HepG2 (cell line): ENCODE measurements around the gene WWP2. TPM values are rescaled to one million over a fixed set of nuclear protein-coding genes. Genes with fewer than 3 reads are reported as not detected.

ENCODE experiments used
- ATAC-seq: fragments of 200-7000 bp; cut with Tn5 transposase; 3 replicates; pipeline ENCODE4 v1.9.1; 2020; ENCODE audit warnings: mild to moderate bottlenecking, moderate library complexity
- BruUV-seq: library from RNA; stranded (reverse); fragments of 400-500 nt; replicated peaks from 2 replicates; lab custom pipeline; 2021; lab: Mats Ljungman, UMichigan
- CTCF ChIA-PET: fragments of 300-600 bp; formaldehyde crosslinking; extraction: SDS; loops from one replicate; lab custom pipeline; 2021; ENCODE audit warnings: low total read pairs, inconsistent platforms, low intra/inter-chr PET ratio; lab: Yijun Ruan, JAX
- POLR2A ChIA-PET: fragments of 350-600 bp; sonication (Branson Sonifier 250); formaldehyde crosslinking; loops from one replicate; lab custom pipeline; 2020; ENCODE audit warnings: antibody characterized with exemption, inconsistent platforms; lab: Yijun Ruan, JAX
- DNase-seq: peaks from one replicate; pipeline ENCODE4 v3.0.0-alpha.2; 2015; ENCODE audit warnings: low spot score
- FAIRE-seq: peaks from 3 replicates; lab custom pipeline; 2011; peaks lifted over from hg19 to GRCh38; lab: Jason Lieb, UNC
- H2AFZ ChIP-seq: one replicate; pipeline ENCODE4 v1.6.1; 2011; ENCODE audit warnings: low read length, inconsistent platforms
- H3K27ac ChIP-seq: fragments of 300-600 bp; 3 replicates; pipeline ENCODE4 v1.8.0; 2011; ENCODE audit warnings: mixed run types, mild to moderate bottlenecking, mixed read lengths, low read length, inconsistent platforms; ENCODE audit not compliant: insufficient read depth; ENCODE audit errors: extremely low read length
- H3K27me3 ChIP-seq, 2 experiments: fragments of 200-600 bp in 1 of 2; 2 replicates in 1 of 2; 3 replicates in 1 of 2; pipeline versions ENCODE4 v1.6.0 to v1.8.0; 2011; ENCODE audit warnings: low read length in 2 of 2, mild to moderate bottlenecking in 2 of 2, moderate library complexity in 2 of 2, inconsistent platforms in 1 of 2; ENCODE audit not compliant: insufficient read depth in 2 of 2, control insufficient read depth in 1 of 2
- H3K36me3 ChIP-seq, 2 experiments: fragments of 200-600 bp in 1 of 2; replicated peaks in 1 of 2; 2 replicates in 1 of 2; 3 replicates in 1 of 2; pipeline versions ENCODE4 v1.5.1 to v1.8.0; 2011; ENCODE audit warnings: low read length in 2 of 2, inconsistent platforms in 1 of 2; ENCODE audit not compliant: insufficient read depth in 2 of 2, control insufficient read depth in 1 of 2
- H3K4me1 ChIP-seq: 2 replicates; pipeline ENCODE4 v1.5.1; 2012; ENCODE audit warnings: low read length, inconsistent platforms; ENCODE audit not compliant: insufficient read depth
- H3K4me2 ChIP-seq: 2 replicates; pipeline ENCODE4 v1.6.0; 2011; ENCODE audit warnings: low read depth, low read length, inconsistent platforms
- H3K4me3 ChIP-seq, 3 experiments: fragments of 200-600 bp in 1 of 3; sonication (generic), shearing (Covaris generic) in 1 of 3; replicated peaks in 1 of 3; 2 replicates each; pipeline ENCODE4 v1.5.1; 2011 to 2016; ENCODE audit warnings: low read length in 3 of 3, inconsistent platforms in 2 of 3, low read depth in 2 of 3, mild to moderate bottlenecking in 2 of 3, control low read depth in 1 of 3, mixed read lengths in 1 of 3; ENCODE audit not compliant: insufficient read depth in 1 of 3
- H3K79me2 ChIP-seq: one replicate; pipeline ENCODE4 v1.6.1; 2011; ENCODE audit warnings: low read length, inconsistent platforms; ENCODE audit not compliant: insufficient read depth
- H3K9ac ChIP-seq: 2 replicates; pipeline ENCODE4 v1.6.0; 2011; ENCODE audit warnings: mild to moderate bottlenecking, low read depth, low read length, inconsistent platforms; ENCODE audit not compliant: insufficient read depth
- H3K9me3 ChIP-seq: 2 replicates; pipeline ENCODE4 v1.5.1; 2012; ENCODE audit warnings: mild to moderate bottlenecking, low read length
- H4K20me1 ChIP-seq: 2 replicates; pipeline ENCODE4 v1.6.0; 2011; ENCODE audit warnings: inconsistent platforms, mild to moderate bottlenecking, low read length, moderate library complexity; ENCODE audit not compliant: insufficient read depth
- AGO2 ChIP-seq: fragments of 200-400 bp; formaldehyde crosslinking; optimal IDR thresholded peaks from 2 replicates; pipeline ENCODE3; 2017; ENCODE audit warnings: mild to moderate bottlenecking, low read depth, low read length, moderate library complexity
- DMAP1 ChIP-seq: IDR thresholded peaks from 2 replicates; pipeline ENCODE4 v1.6.1; 2016
- MTA1 ChIP-seq: sonication (generic); formaldehyde crosslinking; IDR thresholded peaks from 2 replicates; pipeline ENCODE4 v1.4.0; 2020; ENCODE audit warnings: missing genetic modification reagents, mild to moderate bottlenecking, borderline replicate concordance
- PRPF4 ChIP-seq: fragments of 200-400 bp; formaldehyde crosslinking; IDR thresholded peaks from 2 replicates; pipeline ENCODE4 v1.6.1; 2016; ENCODE audit warnings: low read length, low read depth; ENCODE audit not compliant: poor library complexity, severe bottlenecking
- SAP130 ChIP-seq: IDR thresholded peaks from 2 replicates; pipeline ENCODE4 v1.6.1; 2016; ENCODE audit warnings: low read depth
- TAF1 ChIP-seq: sonication (generic); formaldehyde crosslinking; IDR thresholded peaks from 2 replicates; pipeline ENCODE4 v1.4.0; 2020; ENCODE audit warnings: missing genetic modification reagents
- WGBS: methylation state at CpG from one replicate; pipeline ENCODE4 v1.1.6; 2017; ENCODE audit warnings: low lambda C conversion rate; 5-methylcytosine and 5-hydroxymethylcytosine counted together
- in situ Hi-C: cut with HindIII; loops from 2 replicates; pipeline ENCODE4 v1.10.0; 2017; ENCODE audit warnings: low pct_unique_long_range_greater_than_20kb; ENCODE audit not compliant: extremely low pct_ligation_motif_present
- intact Hi-C: fragments of 100-400 bp; cut with micrococcal nuclease; formaldehyde crosslinking; loops from one replicate; pipeline ENCODE4 v1.10.0; 2022; ENCODE audit not compliant: unreplicated experiment
- polyA plus RNA-seq, 8 experiments: library from polyadenylated mRNA; depleted of rRNA in 3 of 8; stranded (reverse) in 7 of 8; unstranded in 1 of 8; fragments of >200 nt; fragmentation: Illumina TruSeq in 4 of 8; extraction: Trizol in 4 of 8; gene quantifications; 2 replicates each; pipeline versions ENCODE4 v1.2.1 to v1.2.3, GENCODE V29; 2011 to 2016; ENCODE audit warnings: low read depth in 4 of 8, missing spikeins in 1 of 8, mixed read lengths in 1 of 8; ENCODE audit not compliant: insufficient read depth in 1 of 8
- total RNA-seq, 5 experiments: library from RNA; depleted of rRNA; stranded (reverse); fragments of >200 nt; fragmentation: Illumina TruSeq; extraction: Trizol; gene quantifications; 2 replicates each; pipeline ENCODE4 v1.2.3, GENCODE V29; 2016; ENCODE audit warnings: low read depth in 1 of 5
- TF ChIP-seq, protein P1 (sequence below): sonication (generic); formaldehyde crosslinking; IDR thresholded peaks from 2 replicates; pipeline ENCODE4 v1.4.0; 2020; ENCODE audit warnings: missing genetic modification reagents

Gene WWP2
- total and polyA plus RNA-seq, 2 of the 13 experiments (the other 11 are each of a cell fraction or from before 2014, with no cell fraction given) = 11.4 to 28.2 TPM

DNA sequence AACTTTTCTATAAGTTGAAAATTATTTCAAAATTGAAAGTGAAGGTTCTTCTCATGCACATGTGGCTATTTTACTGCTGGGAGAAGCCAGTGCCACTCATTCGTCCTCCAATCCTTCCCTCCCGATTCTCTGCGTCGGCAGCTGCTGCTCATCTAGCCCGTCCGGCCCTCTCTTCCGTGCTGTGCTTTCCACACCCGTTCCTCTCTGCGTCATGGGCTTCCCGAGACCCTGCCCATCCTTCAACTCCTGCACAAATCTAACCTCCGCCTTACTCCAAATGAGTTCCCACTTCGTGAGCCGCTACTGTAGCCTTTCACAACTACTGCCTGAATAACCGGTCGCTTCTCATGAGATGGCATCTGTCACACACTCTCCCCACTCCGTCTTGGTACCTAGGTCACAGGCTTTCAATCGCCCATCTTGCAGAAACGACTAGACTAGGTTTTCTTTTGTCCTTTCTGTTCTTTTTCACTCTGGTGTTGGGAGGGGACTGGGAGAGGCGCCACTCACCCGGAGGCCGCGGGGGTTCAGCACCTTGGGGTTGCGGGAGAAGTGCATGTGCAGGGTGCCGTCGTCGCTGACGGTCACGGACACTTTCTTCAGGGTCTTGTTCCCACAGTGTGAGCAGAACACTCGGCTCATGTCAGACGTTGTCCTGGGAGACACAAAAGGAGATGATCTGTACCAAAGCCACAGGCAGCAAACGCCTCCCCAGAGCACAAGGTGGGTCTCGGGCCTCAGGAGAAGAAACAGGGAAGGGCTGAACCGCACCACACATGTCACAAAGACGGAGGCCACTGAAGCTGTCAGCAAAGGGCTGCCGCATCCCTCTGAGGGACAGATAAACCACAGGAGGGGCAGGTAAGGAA is 17.5 kb upstream of the WWP2 start:
- no peaks in the 10 kb centered on the region for H3K27me3 ChIP-seq
- no peak overlapping the region for H3K9ac ChIP-seq
- CTCF ChIA-PET = no interaction called here
- DNase-seq (no peak), FAIRE-seq (no peak), ATAC-seq (no peak)
- H3K36me3 ChIP-seq = peaks cover 50 to 90% of the 10 kb centered on the region in 2 experiments
- POLR2A ChIA-PET = interaction anchor here (0.7 to 2.7 kb wide), 3 partner anchors 10 to 21 kb away, joined by 4 to 10 read pairs (median 4); partner anchors contain the start of genes NOB1 and NQO1
- no peak overlapping the region for H2AFZ ChIP-seq
- intact Hi-C loops (no loop called here), in situ Hi-C loops (no loop called here)
- peaks cover 18% of the 10 kb centered on the region for H3K79me2 ChIP-seq
- WGBS = 97% methylated on average over 35 of the region's 35 CpGs
- BruUV-seq = no TSS peak
- no peak overlapping the region for H3K4me2 ChIP-seq
- H3K27ac ChIP-seq = no peak overlapping the region
- peaks cover 4% of the 10 kb centered on the region; the same call in 1 of the 2 replicates for H4K20me1 ChIP-seq
- H3K4me3 ChIP-seq = no peak overlapping the region
- H3K9me3 ChIP-seq = no peaks in the 10 kb centered on the region
- no peaks in the 10 kb centered on the region for H3K4me1 ChIP-seq
- TF ChIP-seq AGO2 = peak; percentile 31
- TF ChIP-seq, protein P1, sequence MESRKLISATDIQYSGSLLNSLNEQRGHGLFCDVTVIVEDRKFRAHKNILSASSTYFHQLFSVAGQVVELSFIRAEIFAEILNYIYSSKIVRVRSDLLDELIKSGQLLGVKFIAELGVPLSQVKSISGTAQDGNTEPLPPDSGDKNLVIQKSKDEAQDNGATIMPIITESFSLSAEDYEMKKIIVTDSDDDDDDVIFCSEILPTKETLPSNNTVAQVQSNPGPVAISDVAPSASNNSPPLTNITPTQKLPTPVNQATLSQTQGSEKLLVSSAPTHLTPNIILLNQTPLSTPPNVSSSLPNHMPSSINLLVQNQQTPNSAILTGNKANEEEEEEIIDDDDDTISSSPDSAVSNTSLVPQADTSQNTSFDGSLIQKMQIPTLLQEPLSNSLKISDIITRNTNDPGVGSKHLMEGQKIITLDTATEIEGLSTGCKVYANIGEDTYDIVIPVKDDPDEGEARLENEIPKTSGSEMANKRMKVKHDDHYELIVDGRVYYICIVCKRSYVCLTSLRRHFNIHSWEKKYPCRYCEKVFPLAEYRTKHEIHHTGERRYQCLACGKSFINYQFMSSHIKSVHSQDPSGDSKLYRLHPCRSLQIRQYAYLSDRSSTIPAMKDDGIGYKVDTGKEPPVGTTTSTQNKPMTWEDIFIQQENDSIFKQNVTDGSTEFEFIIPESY (CRISPR knock-in tag) = peak; percentile 55; the same call in 1 of the 2 replicates
- peak; percentile 81 for TF ChIP-seq PRPF4
- TF ChIP-seq DMAP1 (CRISPR knock-in tag) = no peak
- TF ChIP-seq MTA1 (CRISPR knock-in tag) = 0 out of 2 replicates have a peak, but pooled peaks have one; percentile 7
- TF ChIP-seq TAF1 (CRISPR knock-in tag) = 0 out of 2 replicates have a peak, but pooled peaks have one; percentile 9
- TF ChIP-seq SAP130 (CRISPR knock-in tag) = no peak
